K562 (cell line): ENCODE data around the gene PDZD2. TPM values are rescaled to one million over a fixed set of nuclear protein-coding genes. Genes with fewer than 3 reads are reported as not detected.

Experiments
- ATAC-seq: fragments of 200-7000 bp; cut with Tn5 transposase; 3 replicates; pipeline ENCODE4 v1.9.1; 2020; ENCODE audit warnings: moderate library complexity
- BruUV-seq: library from RNA; stranded (reverse); fragments of 400-500 nt; replicated peaks from 2 replicates; lab custom pipeline; 2021; lab: Mats Ljungman, UMichigan
- CTCF ChIA-PET: fragments of 300-600 bp; formaldehyde crosslinking; extraction: SDS; loops from one replicate; lab custom pipeline; 2021; ENCODE audit warnings: low intra/inter-chr PET ratio; lab: Yijun Ruan, JAX
- POLR2A ChIA-PET: fragments of 300-600, 350-650 bp; sonication (Branson Sonifier 250); formaldehyde crosslinking; extraction: SDS; loops from one replicate; lab custom pipeline; 2021; ENCODE audit warnings: antibody characterized with exemption, inconsistent platforms; lab: Yijun Ruan, JAX
- DNase-seq, 4 experiments: peaks; one replicate each; pipeline versions ENCODE4 v3.0.0 to v3.0.0-alpha.2; 2011 to 2018; ENCODE audit warnings: low spot score in 3 of 4, mixed read lengths in 3 of 4; ENCODE audit errors: extremely low read depth in 1 of 4
- FAIRE-seq: peaks from 2 replicates; lab custom pipeline; 2011; peaks lifted over from hg19 to GRCh38; lab: Jason Lieb, UNC
- H2AFZ ChIP-seq: 2 replicates; pipeline ENCODE4 v1.6.0; 2011; ENCODE audit warnings: low read depth, low read length, control low read depth, inconsistent platforms
- H3K27ac ChIP-seq: fragments of 200-600 bp; 3 replicates; pipeline ENCODE4 v1.8.0; 2011; ENCODE audit warnings: low read depth, mild to moderate bottlenecking, control low read depth, inconsistent platforms, low read length, moderate library complexity, mixed read lengths; ENCODE audit errors: extremely low read depth
- H3K27me3 ChIP-seq, 2 experiments: fragments of 300-600 bp in 1 of 2; 2 replicates in 1 of 2; 3 replicates in 1 of 2; pipeline versions ENCODE4 v1.6.0 to v1.8.0; 2011; ENCODE audit warnings: inconsistent platforms in 2 of 2, low read length in 2 of 2, mild to moderate bottlenecking in 1 of 2, mixed read lengths in 1 of 2, moderate library complexity in 1 of 2; ENCODE audit not compliant: control insufficient read depth in 2 of 2, insufficient read depth in 2 of 2
- H3K36me3 ChIP-seq: fragments of 300-600 bp; 3 replicates; pipeline ENCODE4 v1.8.0; 2011; ENCODE audit warnings: mild to moderate bottlenecking, low read length, inconsistent platforms; ENCODE audit not compliant: control insufficient read depth, insufficient read depth
- H3K4me1 ChIP-seq, 2 experiments: fragments of 200-600 bp in 1 of 2; replicated peaks in 1 of 2; 2 replicates in 1 of 2; 3 replicates in 1 of 2; pipeline versions ENCODE4 v1.5.1 to v1.8.0; 2011; ENCODE audit warnings: inconsistent platforms in 2 of 2, low read length in 2 of 2, mild to moderate bottlenecking in 1 of 2, mixed read lengths in 1 of 2, moderate library complexity in 1 of 2; ENCODE audit not compliant: control insufficient read depth in 2 of 2, insufficient read depth in 2 of 2
- H3K4me2 ChIP-seq: 2 replicates; pipeline ENCODE4 v1.6.1; 2011; ENCODE audit warnings: low read length, control low read depth, inconsistent platforms, mixed read lengths; ENCODE audit not compliant: insufficient read depth
- H3K4me3 ChIP-seq: fragments of 200-600 bp; sonication (generic), shearing (Covaris generic); 2 replicates; pipeline ENCODE4 v1.5.1; 2016; ENCODE audit warnings: control low read depth, inconsistent platforms
- H3K79me2 ChIP-seq: fragments of 200-600 bp; 3 replicates; pipeline ENCODE4 v1.8.0; 2011; ENCODE audit warnings: low read length, inconsistent platforms; ENCODE audit not compliant: control insufficient read depth, insufficient read depth
- H3K9ac ChIP-seq, 2 experiments: 2 replicates each; pipeline versions ENCODE4 v1.6.0 to v1.6.1; 2011; ENCODE audit warnings: low read depth in 2 of 2, low read length in 2 of 2, control low read depth in 1 of 2, inconsistent platforms in 1 of 2, mild to moderate bottlenecking in 1 of 2, mixed read lengths in 1 of 2; ENCODE audit not compliant: insufficient read depth in 1 of 2
- H3K9me1 ChIP-seq: one replicate; pipeline ENCODE4 v1.6.0; 2011; ENCODE audit warnings: inconsistent platforms, mild to moderate bottlenecking, low read length, moderate library complexity; ENCODE audit not compliant: control insufficient read depth, insufficient read depth
- H3K9me3 ChIP-seq: replicated peaks from 2 replicates; pipeline ENCODE4 v1.5.1; 2011; ENCODE audit warnings: low read depth, low read length, inconsistent platforms; ENCODE audit not compliant: control insufficient read depth, insufficient read depth
- H4K20me1 ChIP-seq: replicated peaks from 2 replicates; pipeline ENCODE4 v1.6.1; 2011; ENCODE audit warnings: low read length, inconsistent platforms, mixed read lengths; ENCODE audit not compliant: control insufficient read depth, insufficient read depth
- CBX5 ChIP-seq: IDR thresholded peaks from 2 replicates; pipeline ENCODE4 v1.6.1; 2014; ENCODE audit warnings: low read depth, borderline replicate concordance
- MTF1 ChIP-seq: fragments of 250-450 bp; sonication (Bioruptor Pico); IDR thresholded peaks from 2 replicates; pipeline ENCODE4 v1.9.0; 2021; ENCODE audit warnings: moderate library complexity, mild to moderate bottlenecking, inconsistent platforms, borderline replicate concordance
- NUFIP1 ChIP-seq: fragments of 450-650 bp; IDR thresholded peaks from 2 replicates; pipeline ENCODE4 v1.6.1; 2018; ENCODE audit not compliant: partially characterized antibody
- STAT5B ChIP-seq: fragments of 250-450 bp; sonication (Bioruptor Pico); IDR thresholded peaks from 2 replicates; pipeline ENCODE4 v1.8.0; 2021; ENCODE audit warnings: mild to moderate bottlenecking, inconsistent platforms
- ZFP1 ChIP-seq: fragments of 450-650 bp; formaldehyde crosslinking; IDR thresholded peaks from 2 replicates; pipeline ENCODE4 v1.4.0; 2020; ENCODE audit warnings: mild to moderate bottlenecking, mixed read lengths
- WGBS: fragments of 100-300 bp; shearing (Covaris generic); methylation state at CpG from one replicate; pipeline ENCODE4 v1.1.6; 2016; ENCODE audit warnings: low coverage, mixed read lengths; ENCODE audit not compliant: insufficient coverage; ENCODE audit errors: missing lambda C conversion rate; 5-methylcytosine and 5-hydroxymethylcytosine counted together
- in situ Hi-C: fragments of 300-500 bp; cut with MboI; formaldehyde crosslinking; loops from 4 replicates; pipeline ENCODE4 v1.15.0; 2018; ENCODE audit warnings: inconsistent platforms, mixed read lengths
- intact Hi-C: fragments of 100-400 bp; cut with micrococcal nuclease; formaldehyde crosslinking; loops from 2 replicates; pipeline ENCODE4 v1.14.2; 2022
- polyA plus RNA-seq, 8 experiments: library from polyadenylated mRNA; depleted of rRNA in 4 of 8; stranded (reverse) in 5 of 8; unstranded in 3 of 8; fragments of >200 nt; fragmentation: Nextera tagmentation in 2 of 8; fragmentation: Illumina TruSeq in 1 of 8; extraction: Ambion mirVana in 2 of 8; extraction: Trizol in 1 of 8; gene quantifications; 2 replicates each; pipeline versions ENCODE4 v1.2.1 to v1.2.3, GENCODE V29; 2011 to 2014; ENCODE audit warnings: inconsistent platforms in 1 of 8, missing spikeins in 1 of 8
- total RNA-seq, 7 experiments: library from RNA; depleted of rRNA in 6 of 7; stranded (reverse); fragments of >200 nt in 6 of 7; fragmentation: Illumina TruSeq in 2 of 7; extraction: Trizol in 2 of 7; gene quantifications; 2 replicates each; pipeline versions ENCODE4 v1.2.1 to v1.2.3, GENCODE V29; 2011 to 2021; ENCODE audit warnings: low replicate concordance in 1 of 7
- TF ChIP-seq, protein P1 (sequence below): fragments of 250-450 bp; sonication (Bioruptor Pico); IDR thresholded peaks from 2 replicates; pipeline ENCODE4 v1.9.0; 2021; ENCODE audit warnings: mild to moderate bottlenecking, inconsistent platforms
- TF ChIP-seq, protein P2 (sequence below): fragments of 250-450 bp; sonication (Bioruptor Pico); IDR thresholded peaks from 2 replicates; pipeline ENCODE4 v1.5.0; 2021

The PDZD2 gene
- total and polyA plus RNA-seq, 9 of the 15 experiments (the other 6 are each of a cell fraction or from before 2014, with no cell fraction given), result 0.02 to 0.08 (median 0.04) TPM; not detected in 6

DNA sequence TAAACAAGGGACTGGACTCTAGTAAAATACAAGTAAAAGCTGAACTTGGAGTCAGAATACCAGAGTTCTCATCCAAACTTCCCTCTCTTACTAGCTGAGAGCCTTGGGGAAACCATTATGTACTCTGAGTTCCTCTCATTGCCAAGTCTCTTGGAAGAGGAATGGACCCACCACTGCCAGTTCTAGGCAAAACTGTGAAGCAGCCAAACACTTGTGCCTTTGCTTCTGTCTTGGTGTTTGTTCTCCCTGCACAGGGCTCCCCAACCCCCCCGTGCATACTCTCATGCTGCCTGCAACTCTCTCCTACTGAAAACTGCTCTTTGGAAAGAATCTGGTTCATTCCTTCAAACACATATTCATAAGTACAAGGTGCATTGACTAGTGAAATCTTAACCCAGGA lies 102.6 kb downstream of the PDZD2 start:
- H2AFZ ChIP-seq, result no peak overlapping the region
- intact Hi-C loops (no loop called here), in situ Hi-C loops (no loop called here)
- no peaks in the 10 kb centered on the region for H3K9me1 ChIP-seq
- H3K4me3 ChIP-seq, result no peak overlapping the region
- no peaks in the 10 kb centered on the region for H3K79me2 ChIP-seq
- 0 out of 5 replicates have a peak, but pooled peaks cover 0 to 2% of the 10 kb centered on the region in 2 experiments for H3K27me3 ChIP-seq
- CTCF ChIA-PET, result no interaction called here
- FAIRE-seq (no peak), ATAC-seq (no peak), DNase-seq (no peak)
- POLR2A ChIA-PET, result no interaction called here
- no peak overlapping the region for H3K4me2 ChIP-seq
- H3K4me1 ChIP-seq, result no peaks in the 10 kb centered on the region
- no peak overlapping the region for H3K9ac ChIP-seq
- H3K9me3 ChIP-seq, result no peaks in the 10 kb centered on the region
- no peak overlapping the region for H3K27ac ChIP-seq
- BruUV-seq, result no TSS peak
- WGBS, result 0% methylated on average over 1 of the region's 1 CpG
- no peaks in the 10 kb centered on the region for H4K20me1 ChIP-seq
- no peaks in the 10 kb centered on the region for H3K36me3 ChIP-seq
- TF ChIP-seq, protein P1, sequence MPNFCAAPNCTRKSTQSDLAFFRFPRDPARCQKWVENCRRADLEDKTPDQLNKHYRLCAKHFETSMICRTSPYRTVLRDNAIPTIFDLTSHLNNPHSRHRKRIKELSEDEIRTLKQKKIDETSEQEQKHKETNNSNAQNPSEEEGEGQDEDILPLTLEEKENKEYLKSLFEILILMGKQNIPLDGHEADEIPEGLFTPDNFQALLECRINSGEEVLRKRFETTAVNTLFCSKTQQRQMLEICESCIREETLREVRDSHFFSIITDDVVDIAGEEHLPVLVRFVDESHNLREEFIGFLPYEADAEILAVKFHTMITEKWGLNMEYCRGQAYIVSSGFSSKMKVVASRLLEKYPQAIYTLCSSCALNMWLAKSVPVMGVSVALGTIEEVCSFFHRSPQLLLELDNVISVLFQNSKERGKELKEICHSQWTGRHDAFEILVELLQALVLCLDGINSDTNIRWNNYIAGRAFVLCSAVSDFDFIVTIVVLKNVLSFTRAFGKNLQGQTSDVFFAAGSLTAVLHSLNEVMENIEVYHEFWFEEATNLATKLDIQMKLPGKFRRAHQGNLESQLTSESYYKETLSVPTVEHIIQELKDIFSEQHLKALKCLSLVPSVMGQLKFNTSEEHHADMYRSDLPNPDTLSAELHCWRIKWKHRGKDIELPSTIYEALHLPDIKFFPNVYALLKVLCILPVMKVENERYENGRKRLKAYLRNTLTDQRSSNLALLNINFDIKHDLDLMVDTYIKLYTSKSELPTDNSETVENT, result no peak
- no peak for TF ChIP-seq NUFIP1
- TF ChIP-seq MTF1, result no peak
- TF ChIP-seq CBX5, result no peak
- TF ChIP-seq, protein P2, sequence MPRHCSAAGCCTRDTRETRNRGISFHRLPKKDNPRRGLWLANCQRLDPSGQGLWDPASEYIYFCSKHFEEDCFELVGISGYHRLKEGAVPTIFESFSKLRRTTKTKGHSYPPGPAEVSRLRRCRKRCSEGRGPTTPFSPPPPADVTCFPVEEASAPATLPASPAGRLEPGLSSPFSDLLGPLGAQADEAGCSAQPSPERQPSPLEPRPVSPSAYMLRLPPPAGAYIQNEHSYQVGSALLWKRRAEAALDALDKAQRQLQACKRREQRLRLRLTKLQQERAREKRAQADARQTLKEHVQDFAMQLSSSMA, result no peak
- TF ChIP-seq ZFP1, result no peak
- TF ChIP-seq STAT5B (CRISPR knock-in tag), result no peak
- TF ChIP-seq, all 486 proteins: peak for 0
